Gastrocnemius medialis (tissue), 4 donors: ENCODE data around the gene TXLNG. TPM values are rescaled to one million over a fixed set of nuclear protein-coding genes. Genes with fewer than 3 reads are reported as not detected.

ENCODE experiments used
- ATAC-seq, 2 donors: fragments of 150-250 bp; one replicate each; pipeline ENCODE4 v1.9.1; 2016
- DNase-seq, 2 donors: peaks; one replicate each; pipeline ENCODE4 v3.0.0-alpha.2; 2019
- H3K27ac ChIP-seq, 4 donors: fragments of 200-600 bp; sonication (generic); 1 replicate in 1 of 4; 2 replicates in 3 of 4; pipeline ENCODE4 v1.5.1; 2016 to 2018; ENCODE audit warnings: mild to moderate bottlenecking in 2 of 4, moderate library complexity in 1 of 4
- H3K27me3 ChIP-seq, 3 donors: fragments of 200-600 bp; sonication (generic) in 2 of 3; 1 replicate in 1 of 3; 2 replicates in 2 of 3; pipeline versions ENCODE4 v1.5.1 to v1.6.0; 2016 to 2019; ENCODE audit warnings: mild to moderate bottlenecking in 1 of 3, moderate library complexity in 1 of 3
- H3K36me3 ChIP-seq, 2 donors: fragments of 200-600 bp; sonication (generic) in 1 of 2; one replicate each; pipeline ENCODE4 v1.5.1; 2017 to 2018
- H3K4me1 ChIP-seq, 2 donors: fragments of 200-600 bp; sonication (generic) in 1 of 2; one replicate each; pipeline ENCODE4 v1.5.1; 2016 to 2017; ENCODE audit warnings: mild to moderate bottlenecking in 2 of 2
- H3K4me3 ChIP-seq, 4 donors: fragments of 200-600 bp; sonication (generic) in 3 of 4; 1 replicate in 1 of 4; 2 replicates in 3 of 4; pipeline ENCODE4 v1.5.1; 2016 to 2019; ENCODE audit warnings: mild to moderate bottlenecking in 2 of 4
- H3K9me3 ChIP-seq, 3 donors: fragments of 200-600 bp; sonication (generic) in 2 of 3; 1 replicate in 1 of 3; 2 replicates in 2 of 3; pipeline ENCODE4 v1.5.1; 2016 to 2019
- CTCF ChIP-seq, 5 experiments: fragments of 450-650 bp in 3 of 5; fragments of 200-600 bp in 2 of 5; sonication (generic) in 2 of 5; IDR thresholded peaks in 4 of 5; conservative IDR thresholded peaks in 1 of 5; 1 replicate in 4 of 5; 2 replicates in 1 of 5; pipeline ENCODE4 v1.5.1; 2016 to 2019; ENCODE audit warnings: antibody characterized with exemption in 5 of 5, mild to moderate bottlenecking in 3 of 5, moderate library complexity in 3 of 5
- POLR2A ChIP-seq, 2 donors: fragments of 450-650 bp; IDR thresholded peaks; one replicate each; pipeline ENCODE4 v1.6.1; 2017; ENCODE audit warnings: antibody characterized with exemption in 2 of 2, mild to moderate bottlenecking in 2 of 2, moderate library complexity in 2 of 2
- in situ Hi-C, 4 donors: fragments of 200-750 bp; cut with MboI; loops; one replicate each; pipeline versions ENCODE4 v1.15.0 to v1.8.0; 2017; ENCODE audit warnings: low sequenced_read_pairs in 4 of 4
- intact Hi-C: fragments of 100-400 bp; cut with DNase I; formaldehyde crosslinking; loops from one replicate; pipeline ENCODE4 v1.15.1; 2023; ENCODE audit warnings: low total_unique reads
- total RNA-seq, 4 donors: library from RNA; depleted of rRNA; stranded (reverse); fragments of >200 nt; gene quantifications; one replicate each; pipeline versions ENCODE4 v1.1.0 to v1.2.3, GENCODE V29; 2016

Gene TXLNG
- total RNA-seq, 4 donors from 2014 or later, result 6.9 to 16.9 (median 9.6) TPM

- peaks cover 7 to 11% of the 10 kb centered on the region in 2 donors for H3K4me1 ChIP-seq
- in situ Hi-C loops, result no loop called here
- TF ChIP-seq CTCF (IDR thresholded peaks at IDR 0.05 in 4 of 5, conservative IDR thresholded peaks at IDR 0.05 in 1 of 5), result no peak
- no peak for TF ChIP-seq POLR2A (IDR thresholded peaks at IDR 0.05)
- H3K9me3 ChIP-seq, result no peaks in the 10 kb centered on the region
- H3K36me3 ChIP-seq, result no peaks in the 10 kb centered on the region
- no peak overlapping the region for H3K27ac ChIP-seq
- peaks cover 0 to 21% (median 8%) of the 10 kb centered on the region in 3 donors for H3K27me3 ChIP-seq
- intact Hi-C loops, result no loop called here
- ATAC-seq (no peak), DNase-seq (no peak)
- H3K4me3 ChIP-seq, result no peak overlapping the region
Observed at GRCh38 chrX:16873106-16873505, 86.8 kb downstream of the TXLNG start.

- no peaks in the 10 kb centered on the region for H3K9me3 ChIP-seq
- in situ Hi-C loops, result loop anchor here in 2 of 4 donors (25.0 kb wide), 2 partner anchors 162 to 163 kb away; partner anchors contain the start of genes CTPS2 (in 1 of the 2) and SYAP1 (in 1 of the 2)
- H3K4me3 ChIP-seq, result no peak overlapping the region
- no peak for ATAC-seq
- no peak overlapping the region for H3K27ac ChIP-seq
- DNase-seq, result no peak
- H3K36me3 ChIP-seq, result no peaks in the 10 kb centered on the region
- intact Hi-C loops, result no loop called here
- TF ChIP-seq CTCF (IDR thresholded peaks at IDR 0.05 in 4 of 5, conservative IDR thresholded peaks at IDR 0.05 in 1 of 5) (no peak), POLR2A (IDR thresholded peaks at IDR 0.05) (no peak)
- H3K27me3 ChIP-seq, result peaks cover 0 to 27% (median 8%) of the 10 kb centered on the region in 3 donors
- peaks cover 0 to 7% of the 10 kb centered on the region in 2 donors for H3K4me1 ChIP-seq
Observed at GRCh38 chrX:16874458-16875095, 88.3 kb downstream of the TXLNG start.

GRCh38 chrX:16876696-16877095 lies 90.4 kb downstream of the TXLNG start:
- in situ Hi-C loops (loop anchor here in 2 of 4 donors (25.0 kb wide), 2 partner anchors 161 to 164 kb away; partner anchors contain the start of genes CTPS2 (in 1 of the 2) and SYAP1 (in 1 of the 2)), intact Hi-C loops (no loop called here)
- TF ChIP-seq CTCF (IDR thresholded peaks at IDR 0.05 in 4 of 5, conservative IDR thresholded peaks at IDR 0.05 in 1 of 5) (no peak), POLR2A (IDR thresholded peaks at IDR 0.05) (no peak)
- Histone ChIP-seq H3K4me3 (no peak overlapping the region), H3K27ac (no peak overlapping the region), H3K9me3 (no peaks in the 10 kb centered on the region), H3K4me1 (peaks cover 0 to 3% of the 10 kb centered on the region in 2 donors), H3K27me3 (peaks cover 0 to 32% (median 22%) of the 10 kb centered on the region in 3 donors), H3K36me3 (no peaks in the 10 kb centered on the region)
- ATAC-seq (no peak), DNase-seq (no peak)

- Histone ChIP-seq H3K27me3 (peaks cover 0 to 24% (median 14%) of the 10 kb centered on the region in 3 donors), H3K36me3 (no peaks in the 10 kb centered on the region)
- in situ Hi-C loops, result loop anchor here (10.0 to 25.0 kb wide), 4 partner anchors 57 to 170 kb away; partner anchors contain the start of genes CTPS2 (in 1 of the 4) and SYAP1 (in 1 of the 4)
Observed at GRCh38 chrX:16882169-16882568, 95.9 kb downstream of the TXLNG start.

More at GRCh38 chrX:16882169-16882568, 95.9 kb downstream of the TXLNG start:
- peak overlapping the region; percentile 45 to 71 (median 51) for H3K4me3 ChIP-seq
- peak overlapping the region; percentile 75 to 81 (median 79) for H3K27ac ChIP-seq
- no peak for TF ChIP-seq POLR2A (IDR thresholded peaks at IDR 0.05)
- TF ChIP-seq CTCF (IDR thresholded peaks at IDR 0.05 in 4 of 5, conservative IDR thresholded peaks at IDR 0.05 in 1 of 5), result no peak
- peak; percentile 63 for DNase-seq
- no peaks in the 10 kb centered on the region for H3K9me3 ChIP-seq
- peak; percentile 80 to 85 for ATAC-seq
- peaks cover 4 to 8% of the 10 kb centered on the region in 2 donors for H3K4me1 ChIP-seq
- intact Hi-C loops, result loop anchor here (2.0 kb wide), 1 partner anchor 53 kb away; no protein-coding TSS in a partner anchor
